MCF 10A (cell line): ENCODE results near the gene MIEF1. TPM values are rescaled to one million over a fixed set of nuclear protein-coding genes. Genes with fewer than 3 reads are reported as not detected.
A peak's percentile ranks its signal among the peaks of the same experiment; 100 is the strongest.

Experiments used
- BruUV-seq: library from RNA; stranded (reverse); fragments of 400-500 nt; replicated peaks from 2 replicates; lab custom pipeline; 2021; lab: Mats Ljungman, UMichigan
- CTCF ChIA-PET: fragments of 300-600 bp; sonication (Branson Sonifier 250); formaldehyde crosslinking; extraction: SDS; loops from one replicate; lab custom pipeline; 2021; ENCODE audit warnings: antibody characterized with exemption, inconsistent platforms; lab: Yijun Ruan, JAX
- POLR2A ChIA-PET: fragments of 300-600, 350-650 bp; sonication (Branson Sonifier 250); formaldehyde crosslinking; extraction: SDS; loops from one replicate; lab custom pipeline; 2020; ENCODE audit warnings: antibody characterized with exemption, inconsistent platforms; lab: Yijun Ruan, JAX
- DNase-seq: peaks from one replicate; pipeline ENCODE4 v3.0.0-alpha.2; 2018; ENCODE audit not compliant: unreplicated experiment
- H3K27ac Mint-ChIP-seq: one replicate; pipeline ENCODE4 v1.8.0; 2022; ENCODE audit warnings: mild to moderate bottlenecking, low read depth, mixed read lengths; ENCODE audit not compliant: unreplicated experiment
- H3K27me3 Mint-ChIP-seq: one replicate; pipeline ENCODE4 v1.8.0; 2022; ENCODE audit warnings: mixed read lengths; ENCODE audit not compliant: insufficient read depth, unreplicated experiment
- H3K36me3 Mint-ChIP-seq: one replicate; pipeline ENCODE4 v1.8.0; 2022; ENCODE audit warnings: mild to moderate bottlenecking, moderate library complexity, mixed read lengths; ENCODE audit not compliant: insufficient read depth, unreplicated experiment
- H3K4me1 Mint-ChIP-seq: one replicate; pipeline ENCODE4 v1.8.0; 2022; ENCODE audit warnings: mixed read lengths; ENCODE audit not compliant: insufficient read depth, unreplicated experiment
- H3K4me3 Mint-ChIP-seq: one replicate; pipeline ENCODE4 v1.8.0; 2022; ENCODE audit warnings: mild to moderate bottlenecking, moderate library complexity, mixed read lengths; ENCODE audit not compliant: unreplicated experiment
- H3K9me3 Mint-ChIP-seq: one replicate; pipeline ENCODE4 v1.8.0; 2022; ENCODE audit warnings: mixed read lengths; ENCODE audit not compliant: unreplicated experiment
- intact Hi-C: fragments of 100-400 bp; cut with micrococcal nuclease; formaldehyde crosslinking; loops from 2 replicates; pipeline ENCODE4 v1.14.1; 2022
- total RNA-seq: library from RNA; stranded (reverse); gene quantifications from 2 replicates; pipeline ENCODE4 v1.2.3, GENCODE V29; 2022
- TF ChIP-seq, protein P1 (sequence below): fragments of 200-600 bp; IDR thresholded peaks from one replicate; pipeline ENCODE4 v1.8.0; 2022; ENCODE audit warnings: antibody characterized with exemption, mild to moderate bottlenecking; ENCODE audit not compliant: unreplicated experiment

MIEF1 gene
- total RNA-seq, 1 experiment from 2014 or later, result 40.2 TPM

DNA sequence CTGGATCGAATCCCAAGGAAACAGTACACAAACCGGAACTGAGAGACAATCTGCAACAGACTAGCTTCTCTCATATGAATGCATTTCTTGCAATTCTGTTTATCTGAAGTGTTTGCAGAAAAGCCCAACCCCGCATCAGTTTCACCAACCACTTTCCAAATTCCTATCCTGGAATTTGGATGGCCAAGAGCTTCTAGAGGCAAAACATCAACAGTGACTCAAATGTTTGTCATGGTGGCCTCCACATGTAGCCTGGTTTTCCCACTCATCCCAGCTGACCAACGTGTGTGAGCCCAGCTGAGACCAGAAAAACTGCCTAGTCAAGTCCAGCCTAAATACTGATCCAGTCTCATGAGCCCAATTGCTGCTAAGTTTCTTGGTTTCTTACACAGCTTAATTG, 8.3 kb upstream of the MIEF1 start:
- no peak for DNase-seq
- intact Hi-C loops, result loop anchor here (1.0 kb wide), 1 partner anchor 36 kb away; no protein-coding TSS in a partner anchor
- Mint-ChIP-seq H3K27ac (no peak overlapping the region), H3K36me3 (no peaks in the 10 kb centered on the region), H3K9me3 (no peaks in the 10 kb centered on the region), H3K27me3 (no peaks in the 10 kb centered on the region), H3K4me3 (no peak overlapping the region), H3K4me1 (no peaks in the 10 kb centered on the region)
- BruUV-seq, result no TSS peak
- CTCF ChIA-PET, result interaction anchor here (0.6 to 4.9 kb wide), 16 partner anchors 8 to 1104 kb away, joined by 3 to 66 read pairs (median 4); partner anchors contain the start of gene MIEF1
- POLR2A ChIA-PET, result interaction anchor here (0.9 to 1.4 kb wide), 4 partner anchors 26 to 178 kb away, joined by 3 to 5 read pairs (median 4); partner anchors contain the start of gene ATF4
- TF ChIP-seq, protein P1, sequence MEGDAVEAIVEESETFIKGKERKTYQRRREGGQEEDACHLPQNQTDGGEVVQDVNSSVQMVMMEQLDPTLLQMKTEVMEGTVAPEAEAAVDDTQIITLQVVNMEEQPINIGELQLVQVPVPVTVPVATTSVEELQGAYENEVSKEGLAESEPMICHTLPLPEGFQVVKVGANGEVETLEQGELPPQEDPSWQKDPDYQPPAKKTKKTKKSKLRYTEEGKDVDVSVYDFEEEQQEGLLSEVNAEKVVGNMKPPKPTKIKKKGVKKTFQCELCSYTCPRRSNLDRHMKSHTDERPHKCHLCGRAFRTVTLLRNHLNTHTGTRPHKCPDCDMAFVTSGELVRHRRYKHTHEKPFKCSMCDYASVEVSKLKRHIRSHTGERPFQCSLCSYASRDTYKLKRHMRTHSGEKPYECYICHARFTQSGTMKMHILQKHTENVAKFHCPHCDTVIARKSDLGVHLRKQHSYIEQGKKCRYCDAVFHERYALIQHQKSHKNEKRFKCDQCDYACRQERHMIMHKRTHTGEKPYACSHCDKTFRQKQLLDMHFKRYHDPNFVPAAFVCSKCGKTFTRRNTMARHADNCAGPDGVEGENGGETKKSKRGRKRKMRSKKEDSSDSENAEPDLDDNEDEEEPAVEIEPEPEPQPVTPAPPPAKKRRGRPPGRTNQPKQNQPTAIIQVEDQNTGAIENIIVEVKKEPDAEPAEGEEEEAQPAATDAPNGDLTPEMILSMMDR, result no peak

DNA sequence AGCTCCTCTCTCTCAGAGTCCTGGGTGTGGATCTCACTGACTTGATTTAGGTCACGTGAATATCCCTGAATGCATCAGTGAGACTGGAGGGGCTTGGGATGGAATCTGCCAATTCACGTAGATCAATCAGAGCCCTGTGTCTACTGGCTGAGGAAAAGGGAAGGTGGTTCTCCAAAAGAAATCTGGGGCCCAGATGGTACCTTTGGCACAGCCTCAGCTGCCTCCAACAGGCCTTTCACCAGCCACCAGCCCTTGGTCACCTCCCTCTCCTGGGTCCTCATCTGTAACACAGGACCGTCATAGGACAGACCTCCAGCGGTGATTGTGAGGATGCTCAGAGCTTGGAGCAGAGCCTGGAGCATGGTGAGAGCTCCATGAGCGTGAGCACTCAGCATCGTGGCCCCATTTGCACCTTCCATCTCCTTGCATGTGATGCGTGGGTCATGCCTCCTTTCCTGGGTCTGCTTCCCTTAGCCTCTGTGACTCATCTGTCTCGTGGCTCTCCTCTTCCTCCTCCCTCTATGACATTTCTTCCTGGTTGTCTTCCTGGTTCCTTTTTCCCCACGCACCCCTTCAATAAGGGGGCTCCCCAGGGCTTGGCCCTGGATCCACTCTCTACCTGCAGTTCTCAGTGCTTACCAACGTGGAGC, 7.5 kb upstream of the MIEF1 start:
- CTCF ChIA-PET, result interaction anchor here (0.7 to 4.9 kb wide), 12 partner anchors 17 to 739 kb away, joined by 3 to 66 read pairs (median 4); no protein-coding TSS in a partner anchor
- no peak for DNase-seq
- Mint-ChIP-seq H3K27me3 (no peaks in the 10 kb centered on the region), H3K4me1 (no peaks in the 10 kb centered on the region), H3K36me3 (no peaks in the 10 kb centered on the region), H3K4me3 (no peak overlapping the region), H3K27ac (no peak overlapping the region), H3K9me3 (no peaks in the 10 kb centered on the region)
- POLR2A ChIA-PET, result interaction anchor here (0.9 to 1.4 kb wide), 4 partner anchors 25 to 178 kb away, joined by 3 to 5 read pairs (median 4); partner anchors contain the start of gene ATF4
- TF ChIP-seq, protein P1, result no peak
- intact Hi-C loops, result no loop called here
- BruUV-seq, result no TSS peak

DNA sequence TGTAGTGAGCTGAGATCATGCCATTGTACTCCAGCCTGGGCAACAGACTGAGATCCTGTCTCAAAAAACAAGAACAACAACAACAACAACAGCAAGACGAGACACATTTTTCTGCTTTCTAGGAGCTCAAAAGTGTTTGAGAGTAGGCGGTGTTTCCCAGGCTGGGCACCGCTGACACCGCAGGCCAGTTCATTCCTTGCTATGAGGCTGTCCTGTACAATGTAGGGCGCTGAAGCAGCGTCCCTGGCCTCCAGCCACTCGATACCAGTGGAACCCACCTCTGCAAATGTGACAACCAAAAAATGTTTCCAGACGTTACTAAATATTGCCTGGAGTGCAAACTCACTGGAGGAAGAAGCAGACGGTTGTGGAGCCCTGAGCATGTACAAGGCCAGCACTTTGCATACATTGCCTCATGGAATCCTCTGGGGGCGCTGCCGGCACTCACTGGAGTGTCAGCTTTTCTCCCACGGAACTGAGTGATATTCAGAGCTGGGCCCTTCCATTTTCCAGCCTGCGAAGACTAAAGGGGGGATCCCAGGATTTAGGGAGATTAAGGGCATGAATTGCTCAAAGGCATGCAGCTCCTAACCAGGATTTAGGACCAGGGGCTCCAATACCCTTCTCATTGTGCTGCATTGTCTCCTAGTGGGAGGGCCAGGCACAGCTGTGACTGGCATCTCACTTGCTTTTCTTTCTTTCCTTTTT, 5.8 kb upstream of the MIEF1 start:
- CTCF ChIA-PET, result interaction anchor here (0.6 to 4.9 kb wide), 17 partner anchors 9 to 743 kb away, joined by 3 to 66 read pairs (median 4); no protein-coding TSS in a partner anchor
- no TSS peak for BruUV-seq
- Mint-ChIP-seq H3K36me3 (no peaks in the 10 kb centered on the region), H3K9me3 (no peaks in the 10 kb centered on the region), H3K27me3 (no peaks in the 10 kb centered on the region), H3K4me3 (no peak overlapping the region), H3K27ac (no peak overlapping the region), H3K4me1 (peaks cover 2% of the 10 kb centered on the region)
- POLR2A ChIA-PET, result interaction anchor here (0.8 to 1.8 kb wide), 6 partner anchors 22 to 176 kb away, joined by 3 to 5 read pairs (median 4); partner anchors contain the start of gene ATF4
- peak; percentile 58 for DNase-seq
- TF ChIP-seq, protein P1, result peak; percentile 61
- intact Hi-C loops, result no loop called here

DNA sequence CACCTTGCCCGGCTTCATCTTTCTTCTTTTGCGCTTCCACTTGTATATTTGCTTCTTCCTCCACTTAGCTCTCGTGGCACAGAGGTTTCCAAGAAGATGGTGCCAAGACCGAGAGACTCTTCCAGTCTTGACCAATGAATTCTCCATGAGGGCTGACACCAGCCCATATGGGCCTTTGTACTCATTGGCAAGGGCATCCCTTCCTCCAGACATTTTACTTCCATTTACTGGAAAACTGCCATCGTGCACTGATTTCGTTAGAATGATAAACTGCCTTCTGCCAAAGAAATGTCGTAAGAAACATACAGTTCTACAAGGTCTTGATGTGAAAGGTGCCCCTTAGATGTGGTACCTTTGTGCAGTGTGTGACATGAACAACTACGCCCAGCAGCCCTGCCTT, 4.7 kb upstream of the MIEF1 start:
- Mint-ChIP-seq H3K36me3 (no peaks in the 10 kb centered on the region), H3K27ac (no peak overlapping the region), H3K4me3 (no peak overlapping the region), H3K9me3 (no peaks in the 10 kb centered on the region), H3K4me1 (peaks cover 7% of the 10 kb centered on the region), H3K27me3 (no peaks in the 10 kb centered on the region)
- ChIA-PET POLR2A (interaction anchor here (0.6 to 2.2 kb wide), 5 partner anchors 19 to 210 kb away, joined by 3 to 11 read pairs (median 4); partner anchors contain the start of gene ATF4), CTCF (interaction anchor here (0.6 to 3.0 kb wide), 7 partner anchors 13 to 35 kb away, joined by 3 to 16 read pairs (median 4); no protein-coding TSS in a partner anchor)
- intact Hi-C loops, result no loop called here
- DNase-seq, result no peak
- TF ChIP-seq, protein P1, result no peak
- no TSS peak for BruUV-seq
